Brain microvascular endothelial cell (primary cell): Measurements from ENCODE around the gene CDH13.

Experiments used
- DNase-seq: peaks from one replicate; pipeline ENCODE4 v3.0.0-alpha.2; 2020
- H3K27ac ChIP-seq: fragments of 250-450 bp; sonication (Bioruptor Pico); 2 replicates; pipeline ENCODE4 v1.5.1; 2020; ENCODE audit warnings: mild to moderate bottlenecking, moderate library complexity
- H3K27me3 ChIP-seq: fragments of 250-450 bp; sonication (Bioruptor Pico); replicated peaks from 2 replicates; pipeline ENCODE4 v1.5.1; 2020; ENCODE audit warnings: mild to moderate bottlenecking
- H3K36me3 ChIP-seq: fragments of 250-450 bp; sonication (Bioruptor Pico); replicated peaks from 2 replicates; pipeline ENCODE4 v1.5.1; 2020; ENCODE audit warnings: mild to moderate bottlenecking
- H3K4me3 ChIP-seq: 2 replicates; pipeline ENCODE4 v1.5.1; 2011; ENCODE audit warnings: low read depth, mild to moderate bottlenecking, control low read depth, low read length, moderate library complexity
- CTCF ChIP-seq: IDR thresholded peaks from 2 replicates; pipeline ENCODE4 v1.5.1; 2011; ENCODE audit warnings: low read depth, mild to moderate bottlenecking, moderate library complexity, low read length, control low read depth, inconsistent platforms; ENCODE audit errors: missing control alignments
- in situ Hi-C: cut with HindIII; loops from 2 replicates; pipeline ENCODE4 v1.10.0; 2017; ENCODE audit warnings: low sequenced_read_pairs, low pct_ligation_motif_present

CDH13 gene

GRCh38 chr16:83699817-83700216 is 1073.0 kb downstream of the CDH13 start:
- no peak for TF ChIP-seq CTCF
- H3K4me3 ChIP-seq: no peak overlapping the region
- in situ Hi-C loops: loop anchor here (25.0 kb wide), 1 partner anchor 188 kb away; no protein-coding TSS in a partner anchor
- H3K27me3 ChIP-seq: no peaks in the 10 kb centered on the region
- H3K27ac ChIP-seq: no peak overlapping the region
- DNase-seq: no peak
- H3K36me3 ChIP-seq: no peaks in the 10 kb centered on the region

GRCh38 chr16:83700918-83701317 is 1074.1 kb downstream of the CDH13 start:
- Histone ChIP-seq H3K36me3 (no peaks in the 10 kb centered on the region), H3K27me3 (no peaks in the 10 kb centered on the region), H3K27ac (no peak overlapping the region), H3K4me3 (no peak overlapping the region)
- no peak for TF ChIP-seq CTCF
- DNase-seq: no peak
- in situ Hi-C loops: no loop called here

- DNase-seq: peak; percentile 43
- Histone ChIP-seq H3K36me3 (no peaks in the 10 kb centered on the region), H3K4me3 (no peak overlapping the region), H3K27me3 (no peaks in the 10 kb centered on the region), H3K27ac (no peak overlapping the region)
- no peak for TF ChIP-seq CTCF
- in situ Hi-C loops: no loop called here
These were observed 1074.7 kb downstream of the CDH13 start for GRCh38 chr16:83701494-83701893.

- in situ Hi-C loops: no loop called here
- DNase-seq: no peak
- TF ChIP-seq CTCF: no peak
These were observed 1077.9 kb downstream of the CDH13 start for GRCh38 chr16:83704656-83705055.

GRCh38 chr16:83705856-83706255 is 1079.1 kb downstream of the CDH13 start:
- Histone ChIP-seq H3K36me3 (no peaks in the 10 kb centered on the region), H3K27me3 (no peaks in the 10 kb centered on the region), H3K4me3 (no peak overlapping the region), H3K27ac (peak overlapping the region; percentile 62)
- peak; percentile 77 for DNase-seq
- in situ Hi-C loops: no loop called here
- no peak for TF ChIP-seq CTCF

More at GRCh38 chr16:83704656-83705055, 1077.9 kb downstream of the CDH13 start:
- no peak overlapping the region for H3K27ac ChIP-seq
- no peaks in the 10 kb centered on the region for H3K27me3 ChIP-seq
- no peak overlapping the region for H3K4me3 ChIP-seq
- H3K36me3 ChIP-seq: no peaks in the 10 kb centered on the region

GRCh38 chr16:83706394-83706793 is 1079.6 kb downstream of the CDH13 start:
- peak overlapping the region; percentile 45 for H3K27ac ChIP-seq
- H3K36me3 ChIP-seq: no peaks in the 10 kb centered on the region

More at GRCh38 chr16:83706394-83706793, 1079.6 kb downstream of the CDH13 start:
- in situ Hi-C loops: no loop called here
- TF ChIP-seq CTCF: no peak
- Histone ChIP-seq H3K4me3 (no peak overlapping the region), H3K27me3 (no peaks in the 10 kb centered on the region)
- peak; percentile 38 for DNase-seq
